Spleen (tissue), 7 donors: ENCODE measurements around the gene MED13L.

ENCODE experiments used
- CTCF ChIP-seq, 11 experiments: fragments of 200-600 bp in 7 of 11; fragments of 450-650 bp in 4 of 11; sonication (generic) in 4 of 11; IDR thresholded peaks in 8 of 11; conservative IDR thresholded peaks in 3 of 11; 1 replicate in 7 of 11; 2 replicates in 4 of 11; pipeline versions ENCODE4 v1.4.0 to v1.8.0; 2016 to 2021; ENCODE audit warnings: antibody characterized with exemption in 11 of 11, inconsistent platforms in 4 of 11, mild to moderate bottlenecking in 1 of 11
- POLR2A ChIP-seq, 3 donors: fragments of 450-650 bp; IDR thresholded peaks; one replicate each; pipeline ENCODE4 v1.5.1; 2017; ENCODE audit warnings: antibody characterized with exemption in 3 of 3, mild to moderate bottlenecking in 1 of 3
- POLR2AphosphoS5 ChIP-seq, 3 donors: sonication (generic); formaldehyde crosslinking; IDR thresholded peaks; one replicate each; pipeline ENCODE4 v1.5.1; 2017; ENCODE audit warnings: antibody characterized with exemption in 3 of 3
- donor health status: DM: no; HTN: no; CAD: no; lungs with moderate emphysema.
- donor health status: DM: no; HTN: no; CAD: no.
- donor health status: DM: no; HTN: no; CAD: no.

- TF ChIP-seq CTCF (IDR thresholded peaks at IDR 0.05 in 8 of 11, conservative IDR thresholded peaks at IDR 0.05 in 3 of 11) (no peak), POLR2AphosphoS5 (IDR thresholded peaks at IDR 0.05) (no peak), POLR2A (IDR thresholded peaks at IDR 0.05) (no peak)
These were observed 294.2 kb downstream of the MED13L start for GRCh38 chr12:115983226-115983798.
